ENCODE results near the gene MGRN1.

The MGRN1 gene

DNA sequence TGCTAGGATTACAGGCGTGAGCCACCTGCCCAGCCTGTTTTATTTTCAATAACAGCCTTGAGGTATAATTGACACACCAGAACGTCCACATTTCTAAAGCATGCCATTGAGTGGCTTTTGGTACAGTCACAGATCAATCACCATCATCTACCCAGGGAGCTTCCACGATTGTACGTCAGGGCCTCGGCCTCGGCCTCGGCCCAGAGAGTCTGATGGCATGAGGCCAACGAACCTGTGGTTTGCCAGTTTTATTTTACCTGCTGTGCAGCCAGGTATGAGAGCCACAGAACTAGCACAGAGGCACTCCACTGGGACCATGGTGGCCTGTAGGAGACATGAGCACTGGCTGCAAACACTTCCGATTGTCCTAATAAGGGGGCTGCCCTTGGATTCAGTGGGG is 18.3 kb upstream of the MGRN1 start:
- no peak for DNase-seq

DNA sequence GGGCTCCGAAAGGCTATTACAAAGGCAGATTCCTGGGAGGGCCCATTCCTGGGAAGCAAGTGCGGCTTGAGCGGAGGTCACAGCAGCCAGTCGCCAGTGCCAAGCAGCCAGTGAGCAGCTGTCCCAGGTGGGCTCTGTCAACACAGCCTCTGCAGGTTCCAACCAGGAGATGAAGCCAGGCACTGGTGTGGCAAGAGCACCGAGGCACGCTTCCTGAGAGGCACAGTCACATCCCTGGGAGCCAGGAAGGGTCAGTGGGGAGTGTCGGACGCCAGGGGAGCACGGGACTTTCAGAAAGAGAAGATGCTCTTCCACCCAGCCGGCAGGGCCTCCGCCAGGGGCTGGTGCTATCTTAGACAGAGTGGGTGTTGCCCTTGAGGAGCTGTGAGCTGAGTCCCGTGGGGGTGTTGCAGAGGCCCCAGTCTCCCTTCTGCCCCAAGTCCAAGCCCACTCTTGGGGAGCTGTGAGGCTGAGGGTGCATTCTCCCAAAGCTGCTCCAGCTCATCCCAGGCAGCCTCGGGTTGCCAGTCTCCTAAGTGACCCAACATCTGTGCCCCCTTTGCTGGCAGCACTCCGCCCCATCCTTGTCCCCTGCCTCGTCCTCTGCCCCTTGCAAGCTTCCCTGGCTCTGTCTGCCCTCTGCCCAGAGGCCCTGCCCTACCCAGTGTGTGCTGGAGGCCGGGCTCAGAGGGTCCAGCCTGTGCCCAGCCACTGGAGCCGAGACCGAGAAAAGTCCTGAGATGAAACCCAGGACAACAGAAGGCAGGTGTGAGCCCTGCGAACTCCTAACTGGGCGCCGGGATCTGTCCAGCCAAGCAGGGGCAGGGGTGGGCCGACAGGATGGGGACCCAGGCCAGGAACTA is 16.6 kb upstream of the MGRN1 start:
- no peak for DNase-seq

DNA sequence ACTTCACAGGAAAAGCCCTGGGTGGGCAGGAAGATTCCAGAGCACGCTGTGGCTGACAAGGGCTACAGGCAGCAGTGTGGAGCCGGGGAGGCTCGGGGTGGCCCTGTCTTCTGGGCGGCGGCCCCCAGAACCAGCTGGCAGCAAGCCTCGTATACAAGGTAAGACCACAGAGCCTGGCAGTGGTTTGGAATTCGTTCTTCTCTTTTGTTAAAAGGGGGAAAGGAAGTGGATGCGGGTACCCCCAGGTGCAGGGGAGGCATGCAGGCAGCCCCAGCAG is 16.0 kb upstream of the MGRN1 start:
- DNase-seq = no peak

DNA sequence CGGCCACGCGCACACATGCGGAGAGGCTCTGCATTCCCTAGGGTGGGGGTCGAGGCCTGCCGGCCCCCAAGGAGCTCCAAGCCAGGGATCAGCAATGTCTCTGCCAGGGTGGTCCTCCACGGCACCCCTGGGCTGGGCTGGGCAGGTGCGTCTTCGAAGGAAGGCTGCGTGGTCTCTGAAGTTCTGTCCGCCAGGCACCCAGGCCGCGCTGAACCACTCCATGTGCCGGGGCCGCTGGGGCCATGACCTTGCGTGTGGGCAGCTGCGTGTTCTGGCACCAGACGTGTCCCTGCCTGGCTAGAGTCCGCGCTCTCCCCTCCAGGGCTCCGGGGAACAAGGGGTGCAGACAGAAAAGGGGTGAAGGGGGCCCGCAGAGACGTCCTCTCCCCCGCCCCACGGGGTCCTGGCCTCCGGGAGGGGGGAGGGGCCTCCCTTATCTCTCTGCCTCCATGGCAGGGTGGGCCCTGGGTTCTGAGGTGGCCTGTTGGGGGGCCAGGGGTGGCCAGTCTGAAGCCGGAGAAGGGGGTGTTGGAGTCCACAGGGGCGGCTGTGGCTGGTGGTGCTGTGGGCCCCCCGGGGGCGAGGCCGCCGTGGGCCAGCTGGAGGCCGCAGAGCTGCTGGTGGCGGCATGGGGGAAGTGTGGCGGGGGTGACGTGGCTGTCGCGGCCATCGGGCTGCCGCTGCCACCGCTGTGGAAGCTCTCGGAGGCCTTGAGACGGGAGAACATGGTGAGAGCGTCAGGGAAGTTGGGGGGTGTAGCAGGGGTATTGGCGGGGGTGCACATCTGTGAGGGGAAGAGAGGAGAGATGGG is 15.2 kb upstream of the MGRN1 start:
- no peak for DNase-seq

DNA sequence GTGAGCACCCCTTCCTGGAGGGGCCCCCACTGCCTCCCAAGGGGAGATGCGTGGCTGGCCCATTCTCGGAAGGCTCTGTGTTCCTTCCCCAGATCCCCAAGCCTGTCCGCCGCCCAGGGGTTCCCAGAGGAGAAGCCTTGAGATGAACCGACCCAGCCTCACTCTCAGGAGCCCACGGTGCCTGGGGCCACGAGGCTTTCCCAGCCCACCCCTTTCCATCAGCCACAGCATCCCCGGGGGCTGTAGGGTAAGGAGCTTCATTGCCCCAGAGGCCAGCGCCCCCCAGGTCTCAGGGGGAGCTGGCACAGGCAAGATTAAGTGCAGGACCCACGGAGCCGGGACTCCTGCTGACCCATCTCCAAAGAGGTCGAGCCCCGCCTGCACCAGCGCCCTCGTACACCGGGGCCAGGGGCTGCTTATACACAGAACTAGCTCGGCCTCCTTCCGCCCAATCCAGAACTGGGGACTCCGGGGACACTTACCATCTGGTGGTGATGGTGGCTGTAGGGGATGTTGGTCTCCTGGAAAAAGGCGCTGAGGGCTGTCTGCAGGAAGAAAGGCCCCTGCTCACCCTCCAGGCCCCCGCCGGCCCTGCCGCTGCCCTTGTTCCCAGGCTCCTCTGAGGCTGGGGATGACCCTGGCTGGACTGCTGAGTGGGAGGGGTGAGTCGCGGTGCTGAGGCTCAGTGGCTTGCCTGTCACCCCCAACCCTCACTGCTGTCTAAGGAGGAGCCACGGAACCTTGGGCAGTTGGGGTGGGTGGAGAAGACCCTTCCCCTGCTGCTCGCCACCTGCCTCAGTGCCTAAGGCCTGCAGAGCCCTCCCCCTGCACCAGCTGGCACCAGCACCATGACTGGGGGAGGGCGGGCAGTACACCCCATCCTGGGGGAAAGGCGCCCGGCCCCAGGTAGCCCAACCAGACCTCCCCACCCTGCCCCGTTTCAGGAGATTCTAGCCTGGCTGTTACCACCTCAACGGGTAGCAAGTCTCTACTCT is 14.3 kb upstream of the MGRN1 start:
- DNase-seq = no peak

DNA sequence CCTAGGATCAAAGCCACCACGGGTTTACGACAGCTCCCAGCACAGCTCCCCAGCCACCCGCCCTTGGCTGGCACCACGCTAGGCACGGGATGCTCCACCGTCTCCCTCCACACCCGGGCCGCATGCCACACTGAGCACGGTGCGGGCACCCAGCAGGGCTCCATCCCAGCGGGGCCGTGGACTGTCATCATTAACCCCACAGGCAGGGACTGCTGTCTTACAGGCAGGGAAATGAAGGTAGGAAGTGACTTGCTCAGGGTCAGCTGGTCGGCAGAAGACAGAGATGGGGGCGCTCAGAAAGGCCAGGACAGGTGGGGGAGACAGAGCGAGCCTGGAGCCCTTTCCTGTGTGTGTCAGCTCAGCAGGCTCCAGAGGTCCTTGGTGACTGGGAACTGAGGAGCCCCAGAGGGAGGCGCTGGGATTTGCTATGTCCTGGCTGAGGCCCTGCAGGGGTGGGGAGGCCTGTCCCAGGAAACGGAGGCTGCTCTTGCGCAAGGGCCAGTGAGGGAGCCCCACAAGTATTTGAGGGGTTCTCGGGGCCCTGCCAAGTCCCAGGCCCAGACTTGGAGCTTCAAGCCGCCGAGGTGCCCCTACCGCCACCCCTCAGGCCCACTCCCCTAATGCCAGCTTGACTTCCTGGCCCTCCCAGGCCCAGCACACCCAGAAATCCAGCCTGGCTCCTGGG is 13.1 kb upstream of the MGRN1 start:
- no peak for DNase-seq

DNA sequence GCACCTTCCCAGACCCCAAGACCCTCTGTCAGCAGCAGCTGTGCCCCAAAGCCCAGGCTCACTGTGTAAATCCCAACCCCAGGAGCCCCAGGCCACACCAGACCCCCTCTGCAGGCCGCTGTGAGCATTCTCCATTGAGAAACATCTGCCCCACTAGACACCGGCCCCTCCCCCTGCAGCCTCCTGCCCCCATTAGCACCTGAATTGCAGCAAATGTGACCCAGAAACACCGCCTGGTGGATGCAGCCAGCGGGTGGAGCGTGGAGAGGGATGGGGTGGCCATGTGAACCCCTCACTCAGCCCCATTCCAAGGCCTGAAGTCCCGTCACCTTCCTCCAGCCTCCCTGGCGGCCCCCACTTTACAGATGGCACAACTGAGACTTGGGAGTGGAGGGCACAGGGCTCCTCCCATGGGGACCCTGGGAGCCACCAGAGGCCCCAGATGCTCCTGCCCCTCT is 12.1 kb upstream of the MGRN1 start:
- no peak for DNase-seq

DNA sequence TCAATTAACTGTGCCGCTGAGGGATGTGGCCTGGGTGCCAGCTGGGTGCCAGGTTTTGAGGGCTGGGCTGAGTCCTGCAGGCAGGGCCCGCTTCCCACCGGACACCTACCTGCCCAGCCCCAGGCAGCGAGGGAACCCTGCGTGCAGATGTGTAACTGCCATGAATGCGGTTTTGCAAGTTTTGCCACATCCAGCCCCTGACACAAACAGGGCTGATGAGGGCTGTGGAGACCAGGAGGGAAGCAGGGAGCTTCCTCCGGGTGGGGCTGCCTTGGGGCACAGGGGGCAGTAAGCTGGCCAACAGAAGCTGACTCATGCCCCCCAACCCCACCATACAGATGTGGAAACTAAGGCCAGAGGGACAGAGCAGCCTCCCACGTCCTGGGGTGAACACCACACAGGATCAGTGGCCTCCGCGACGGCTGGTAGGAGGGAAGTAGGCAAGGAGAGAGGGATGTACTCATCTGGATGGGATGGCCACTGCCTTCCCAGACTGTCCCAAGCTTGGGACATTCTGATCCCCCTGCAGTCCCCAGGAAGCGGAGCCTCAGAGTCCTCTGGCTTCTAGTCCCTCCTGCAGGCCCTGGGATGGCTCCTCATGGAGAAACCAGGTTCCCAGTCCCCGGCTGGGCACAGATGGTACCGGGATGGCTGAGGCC is 11.5 kb upstream of the MGRN1 start:
- DNase-seq = no peak

DNA sequence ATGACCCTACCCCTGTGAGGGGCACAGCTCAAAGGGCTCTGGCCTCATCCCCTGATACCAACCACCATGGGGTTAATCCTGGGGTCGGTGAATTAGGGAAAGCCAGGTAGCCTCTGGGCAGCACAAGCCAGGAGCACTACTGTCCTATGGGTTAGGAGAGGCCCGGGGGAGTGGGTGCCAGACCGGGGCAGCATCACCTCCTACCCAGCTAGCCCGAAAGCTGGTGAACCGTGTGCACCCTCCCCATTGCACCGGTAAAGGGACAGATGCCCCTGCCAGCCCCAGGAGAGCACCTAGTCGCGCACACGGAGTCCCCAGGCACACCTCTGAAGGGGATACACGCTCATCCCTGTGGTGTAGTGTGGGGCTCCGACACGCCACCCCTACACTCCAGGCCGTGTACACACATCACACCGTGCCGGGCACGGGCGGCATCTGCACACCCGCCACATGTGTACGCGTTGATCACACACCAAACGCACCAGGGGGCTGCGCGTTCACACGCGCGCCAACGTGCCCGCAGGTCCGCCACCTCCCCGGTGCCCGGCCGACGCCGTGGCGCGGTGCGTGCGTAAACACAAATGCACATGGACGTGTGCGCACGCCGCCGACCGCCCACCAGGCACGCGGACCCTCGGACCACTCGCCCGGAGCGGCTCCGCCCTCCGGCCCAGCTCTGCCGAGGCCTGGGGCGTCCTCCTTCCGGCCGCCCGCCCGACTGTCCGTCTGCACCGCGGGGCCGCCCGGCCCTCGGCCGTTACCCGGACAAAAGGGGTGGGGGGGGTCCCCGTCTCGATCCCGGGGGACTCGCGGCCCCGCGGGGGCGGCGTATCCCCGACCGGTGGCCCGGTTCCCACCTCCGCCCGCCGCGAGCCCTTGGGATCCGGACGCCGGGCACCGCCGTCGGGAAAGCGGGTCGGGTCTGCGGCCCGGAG is 10.7 kb upstream of the MGRN1 start:
- DNase-seq = no peak

DNA sequence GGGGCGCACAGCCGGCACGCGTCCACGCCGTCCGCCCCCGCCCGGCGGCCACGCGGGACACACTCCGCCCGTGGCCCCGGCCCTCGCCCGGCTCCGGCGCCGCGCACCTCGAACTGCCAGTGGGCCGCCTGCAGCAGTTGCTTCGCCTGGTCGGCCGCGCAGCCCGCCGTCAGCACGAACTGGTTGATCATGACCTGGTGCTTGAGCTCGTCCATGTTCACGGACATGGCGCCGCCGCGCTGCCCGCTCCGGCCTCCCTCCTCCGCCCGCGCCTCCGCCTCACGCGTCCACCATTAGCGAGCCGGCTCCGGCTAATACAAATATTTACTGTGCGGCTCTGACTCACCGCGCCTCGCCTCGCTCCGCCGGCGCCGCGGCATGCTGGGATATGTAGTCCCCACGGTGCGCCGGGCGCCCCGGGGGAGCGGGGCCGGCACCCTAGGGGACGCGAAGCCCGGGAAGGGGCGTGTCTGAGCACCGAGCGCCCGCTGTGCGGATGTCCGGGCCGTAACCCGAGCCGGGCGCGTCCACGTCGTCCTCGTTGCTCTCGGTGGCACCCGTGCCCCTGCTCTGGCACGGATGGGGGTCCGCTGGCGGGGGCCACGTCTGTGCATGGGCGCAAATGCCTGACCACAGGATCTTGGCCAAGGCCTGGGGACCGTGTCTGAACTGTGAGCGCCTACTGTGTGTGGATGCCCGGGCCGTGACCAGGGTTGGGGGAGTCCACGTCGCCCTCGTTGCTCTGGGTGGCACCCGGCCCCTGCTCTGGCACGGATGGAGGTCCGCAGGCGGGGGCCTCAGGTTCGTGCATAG is 9.8 kb upstream of the MGRN1 start, which contains the start of gene UBALD1:
Gene UBALD1, minus strand, starts transcription at position 318 of the 813 bp plus-strand sequence. Its CDS starts 91 bp downstream, at position 227.
- DNase-seq = peak; percentile 54

DNA sequence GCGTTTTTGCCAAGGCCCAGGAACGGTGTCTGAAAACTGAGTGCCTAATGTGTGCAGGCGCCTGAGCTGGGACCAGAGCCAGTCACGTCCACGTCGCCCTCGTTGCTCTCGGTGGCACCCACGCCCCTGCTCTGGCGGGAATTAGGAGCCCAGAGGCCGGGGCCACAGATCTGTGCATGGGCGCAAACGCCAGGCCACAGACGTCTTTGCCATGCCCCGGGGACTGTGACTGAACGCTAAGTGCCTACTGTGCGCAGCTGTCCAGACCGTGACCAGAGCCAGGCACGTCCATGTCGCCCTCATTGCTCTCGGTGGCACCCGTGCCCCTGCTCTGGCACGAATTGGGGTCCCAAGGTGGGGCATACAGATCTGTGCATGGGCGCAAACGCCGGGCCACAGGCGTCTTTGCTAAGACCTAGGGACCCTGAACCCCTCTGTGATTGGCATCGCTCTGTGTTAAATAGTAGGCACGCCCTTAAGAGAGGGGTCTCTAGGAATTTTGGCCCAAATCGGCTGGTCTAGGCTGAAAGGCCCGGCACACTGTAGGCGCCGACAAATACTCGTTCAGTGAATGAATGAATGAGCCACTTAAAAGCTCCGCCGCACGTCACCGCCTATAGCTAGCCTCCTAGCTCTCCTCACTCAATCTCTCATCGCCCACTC is 9.1 kb upstream of the MGRN1 start:
- DNase-seq = no peak

DNA sequence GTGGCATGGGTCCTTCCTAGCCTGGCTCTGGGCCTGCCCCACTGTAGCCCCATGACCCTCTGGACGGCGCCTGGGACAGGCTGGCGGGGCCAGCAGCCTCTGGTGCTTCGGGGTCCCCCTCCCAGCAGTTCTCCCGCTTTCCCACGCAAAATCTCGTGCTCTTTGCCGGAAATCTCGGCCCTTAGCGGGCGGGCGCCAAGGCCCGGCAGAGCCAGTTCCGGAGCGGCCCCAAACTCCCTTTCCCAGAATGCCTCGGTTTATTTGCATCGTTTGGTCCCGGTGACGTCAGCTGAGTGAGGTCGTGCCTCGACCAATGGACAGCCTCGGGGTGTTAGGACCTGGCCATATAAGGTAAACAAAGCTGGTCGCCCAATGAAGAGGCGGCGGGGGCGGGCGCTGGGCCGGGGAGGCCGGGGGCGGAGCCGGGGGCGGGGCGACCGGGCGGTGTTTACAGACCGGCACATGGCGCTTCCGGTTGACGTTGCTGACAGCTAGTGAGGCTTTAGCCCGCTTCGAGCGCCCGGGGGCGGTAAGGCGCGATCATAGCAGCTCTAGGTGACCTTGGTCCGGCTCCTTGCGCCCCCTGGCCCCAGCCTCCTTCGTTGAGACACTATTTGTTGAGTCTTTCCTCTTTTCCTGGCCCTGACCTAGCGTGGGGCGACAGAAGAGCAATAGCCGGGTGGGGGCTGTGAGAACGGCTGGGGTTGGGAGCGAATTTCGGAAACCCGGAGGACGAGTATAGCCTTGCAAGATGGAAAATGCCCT is 8.4 kb upstream of the MGRN1 start:
- peak; percentile 97 for DNase-seq

DNA sequence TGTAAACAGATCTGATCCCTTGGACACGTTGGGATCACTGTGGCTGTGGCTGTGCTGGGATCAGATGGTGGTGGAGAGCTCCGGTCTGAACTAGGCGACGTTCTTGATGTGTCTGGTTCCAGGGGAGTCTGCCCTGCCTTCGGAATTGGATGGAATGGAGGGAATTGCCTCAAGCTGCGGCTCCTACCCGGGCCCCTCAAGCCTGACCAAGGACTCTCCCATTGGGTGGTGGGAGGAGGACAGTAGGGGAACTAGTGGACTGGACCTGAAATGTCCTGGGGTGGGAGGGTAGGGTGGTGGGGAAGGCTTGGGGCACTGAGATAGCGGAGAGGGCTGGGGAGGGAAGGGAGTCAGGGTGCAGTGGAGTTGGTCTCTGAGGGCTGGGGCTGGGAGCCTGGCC is 6.7 kb upstream of the MGRN1 start:
- DNase-seq = no peak

DNA sequence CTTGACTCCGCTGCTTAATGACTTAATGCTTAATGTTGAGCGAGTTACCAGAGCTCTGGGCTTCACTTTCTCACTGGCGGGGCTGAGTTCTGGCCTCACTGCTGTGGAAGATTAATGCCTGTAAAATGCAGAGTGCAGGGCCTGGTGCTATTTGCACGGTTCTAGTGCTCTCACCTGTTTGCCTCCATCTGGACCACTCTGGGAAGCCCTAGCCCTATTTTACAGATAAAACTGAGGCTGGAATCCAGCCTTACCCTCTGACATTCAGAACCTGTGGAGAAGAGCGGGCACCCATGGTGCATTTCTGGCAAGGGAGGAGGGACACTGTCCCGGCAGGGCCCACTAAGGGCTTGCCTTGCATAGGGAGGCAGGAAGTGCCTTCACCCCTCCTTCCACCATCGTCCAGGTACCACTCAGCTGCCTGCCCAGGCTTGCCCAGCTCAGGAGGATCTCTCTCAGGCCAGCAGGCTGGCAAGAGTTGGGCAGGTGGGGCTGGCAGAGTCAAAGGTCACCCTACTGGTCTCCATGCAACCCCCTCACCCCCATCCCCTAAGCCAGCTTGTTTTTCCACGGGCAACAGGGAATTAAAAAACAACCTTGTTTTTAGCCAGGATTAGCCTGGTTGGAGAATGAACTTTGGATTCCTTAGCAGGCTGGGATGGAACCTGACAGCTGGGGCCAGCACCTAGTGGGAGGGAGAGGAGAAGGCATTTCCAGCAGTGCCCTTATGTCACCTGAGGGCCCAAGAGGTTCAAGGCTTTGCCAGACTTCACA is 5.8 kb upstream of the MGRN1 start:
- DNase-seq = no peak

DNA sequence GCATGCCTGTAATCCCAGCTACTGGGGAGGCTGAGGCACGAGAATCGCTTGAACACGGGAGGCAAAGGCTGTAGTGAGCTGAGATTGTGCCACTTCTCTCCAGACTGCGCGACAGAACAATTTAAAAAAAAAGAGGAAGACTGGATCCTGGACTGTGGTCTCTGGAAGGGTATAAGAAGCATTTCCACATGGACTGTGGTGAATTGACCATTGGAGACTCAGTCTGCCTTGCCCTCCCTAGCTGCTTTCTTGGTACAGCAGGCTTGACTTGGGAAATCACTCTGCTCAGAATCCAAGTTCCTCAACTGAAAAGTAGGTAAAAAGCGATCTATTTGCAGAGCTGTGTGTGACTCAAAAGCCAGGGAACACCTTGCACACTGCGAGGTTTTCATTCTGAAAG is 1.0 kb upstream of the MGRN1 start:
- no peak for DNase-seq

DNA sequence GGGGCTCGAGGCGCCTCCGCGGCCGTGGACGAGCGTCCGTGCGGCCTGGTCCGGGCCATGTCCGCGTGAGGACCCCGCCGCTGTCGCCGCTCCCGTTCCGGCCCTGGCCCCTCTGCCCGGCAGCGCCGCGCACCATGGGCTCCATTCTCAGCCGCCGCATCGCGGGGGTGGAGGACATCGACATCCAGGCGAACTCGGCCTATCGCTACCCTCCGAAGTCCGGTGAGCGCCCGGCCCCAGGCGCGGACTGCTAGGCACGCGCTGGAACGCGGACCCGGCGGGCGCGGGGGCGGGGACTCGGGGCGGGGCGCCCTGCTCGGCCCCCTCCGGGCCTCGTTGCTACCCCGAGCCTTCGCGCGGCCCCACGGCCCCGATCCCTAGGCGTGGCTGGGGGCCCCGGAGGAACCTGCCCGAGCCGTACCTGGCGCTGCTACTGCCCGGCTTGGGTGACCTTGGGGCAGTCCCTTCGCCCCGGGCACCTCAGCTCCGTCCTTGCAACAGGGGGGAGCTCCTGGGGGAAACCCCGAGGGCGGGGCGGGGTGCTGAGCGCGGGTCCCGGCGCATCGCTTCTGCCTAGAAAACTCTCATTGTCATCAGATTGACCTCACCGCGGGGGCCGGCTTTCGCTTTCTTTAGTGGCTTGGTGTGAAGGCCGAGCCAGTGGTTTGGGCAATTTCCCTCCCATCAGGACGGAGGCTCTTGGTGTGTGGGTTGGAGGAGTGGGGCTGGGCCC is 367 bp downstream of the MGRN1 start:
- peak; percentile 8 for DNase-seq

Measured in GOT3 (cell line).